Spleen (tissue), 7 donors: ENCODE measurements around the gene FADS2.

Source experiments
- CTCF ChIP-seq, 11 experiments: fragments of 200-600 bp in 7 of 11; fragments of 450-650 bp in 4 of 11; sonication (generic) in 4 of 11; IDR thresholded peaks in 8 of 11; conservative IDR thresholded peaks in 3 of 11; 1 replicate in 7 of 11; 2 replicates in 4 of 11; pipeline versions ENCODE4 v1.4.0 to v1.8.0; 2016 to 2021; ENCODE audit warnings: antibody characterized with exemption in 11 of 11, inconsistent platforms in 4 of 11, mild to moderate bottlenecking in 1 of 11
- POLR2A ChIP-seq, 3 donors: fragments of 450-650 bp; IDR thresholded peaks; one replicate each; pipeline ENCODE4 v1.5.1; 2017; ENCODE audit warnings: antibody characterized with exemption in 3 of 3, mild to moderate bottlenecking in 1 of 3
- donor health status: DM: no; HTN: no; CAD: no; lungs with moderate emphysema.
- donor health status: DM: no; HTN: no; CAD: no.
- donor health status: DM: no; HTN: no; CAD: no.

- TF ChIP-seq CTCF (IDR thresholded peaks at IDR 0.05 in 8 of 11, conservative IDR thresholded peaks at IDR 0.05 in 3 of 11) (no peak), POLR2A (IDR thresholded peaks at IDR 0.05) (no peak)
Measured at GRCh38 chr11:61862714-61863547, 34.8 kb downstream of the FADS2 start.
